ENCODE data around the gene LY6G6F. TPM values are rescaled to one million over a fixed set of nuclear protein-coding genes. Genes with fewer than 3 reads are reported as not detected.

LY6G6F gene
- total RNA-seq, 2 donors from 2014 or later: not detected

DNA sequence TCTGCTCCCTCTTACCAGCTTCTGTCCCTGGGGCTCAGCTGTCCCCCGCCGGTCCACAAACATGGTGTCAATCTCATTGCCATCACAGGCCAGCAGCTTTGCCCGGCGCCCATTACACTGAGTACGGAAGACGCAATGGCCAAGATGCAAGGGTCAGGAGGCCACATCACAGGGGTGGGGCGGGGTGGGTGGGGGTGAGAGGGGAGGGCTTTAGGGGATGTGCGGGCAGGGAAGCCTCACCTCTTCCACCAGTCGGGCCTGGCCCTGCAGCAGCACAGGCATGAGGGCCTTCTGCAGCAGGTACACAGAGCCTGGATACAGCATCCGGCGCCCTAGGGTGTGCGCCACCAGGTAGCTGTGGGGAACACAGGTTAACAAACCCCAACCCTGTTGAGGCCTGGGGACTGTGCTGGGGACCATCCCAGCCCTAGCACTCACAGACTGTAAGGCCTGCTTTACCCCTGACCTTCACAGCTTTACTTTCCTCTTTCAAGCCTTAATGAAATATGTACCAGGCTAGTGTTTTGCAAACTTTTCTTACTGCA lies 15.0 kb upstream of the LY6G6F start:
- H3K27me3 ChIP-seq (replicated peaks; ENCODE audit: insufficient read depth): no peaks in the 10 kb centered on the region
- no peak overlapping the region for H3K4me3 ChIP-seq
- peaks cover 74% of the 10 kb centered on the region for H3K36me3 ChIP-seq
- no peak for ATAC-seq (ENCODE audit: insufficient number of reproducible peaks, low FRiP score, low read depth)
- no peak for DNase-seq (ENCODE audit: low spot score)
- no peaks in the 10 kb centered on the region for H3K9me3 ChIP-seq
- H3K27ac ChIP-seq: no peak overlapping the region
- no peaks in the 10 kb centered on the region for H3K4me1 ChIP-seq (ENCODE audit: control insufficient read depth in 1 of 2, low read depth in 2 of 2)
- TF ChIP-seq, protein P1, sequence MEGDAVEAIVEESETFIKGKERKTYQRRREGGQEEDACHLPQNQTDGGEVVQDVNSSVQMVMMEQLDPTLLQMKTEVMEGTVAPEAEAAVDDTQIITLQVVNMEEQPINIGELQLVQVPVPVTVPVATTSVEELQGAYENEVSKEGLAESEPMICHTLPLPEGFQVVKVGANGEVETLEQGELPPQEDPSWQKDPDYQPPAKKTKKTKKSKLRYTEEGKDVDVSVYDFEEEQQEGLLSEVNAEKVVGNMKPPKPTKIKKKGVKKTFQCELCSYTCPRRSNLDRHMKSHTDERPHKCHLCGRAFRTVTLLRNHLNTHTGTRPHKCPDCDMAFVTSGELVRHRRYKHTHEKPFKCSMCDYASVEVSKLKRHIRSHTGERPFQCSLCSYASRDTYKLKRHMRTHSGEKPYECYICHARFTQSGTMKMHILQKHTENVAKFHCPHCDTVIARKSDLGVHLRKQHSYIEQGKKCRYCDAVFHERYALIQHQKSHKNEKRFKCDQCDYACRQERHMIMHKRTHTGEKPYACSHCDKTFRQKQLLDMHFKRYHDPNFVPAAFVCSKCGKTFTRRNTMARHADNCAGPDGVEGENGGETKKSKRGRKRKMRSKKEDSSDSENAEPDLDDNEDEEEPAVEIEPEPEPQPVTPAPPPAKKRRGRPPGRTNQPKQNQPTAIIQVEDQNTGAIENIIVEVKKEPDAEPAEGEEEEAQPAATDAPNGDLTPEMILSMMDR (IDR thresholded peaks at IDR 0.05): no peak

DNA sequence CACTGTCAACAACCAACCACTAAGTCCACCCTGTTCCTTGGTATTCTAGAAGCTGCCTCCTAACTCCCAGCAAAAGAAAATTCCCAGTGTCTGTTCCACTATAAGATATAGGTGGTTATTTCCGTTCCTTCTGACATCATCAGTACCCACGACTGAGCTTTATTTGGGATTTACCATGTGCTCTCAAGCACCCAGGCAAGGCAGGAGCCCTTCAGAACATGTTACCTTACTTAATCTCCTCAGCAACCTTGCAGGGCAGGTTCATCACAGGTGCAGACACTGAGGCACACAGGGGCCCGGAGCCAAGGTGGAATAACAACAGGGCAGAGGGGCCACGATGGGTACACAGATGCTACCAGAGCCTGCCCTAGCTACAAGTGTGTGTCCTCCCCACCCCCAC lies 14.3 kb upstream of the LY6G6F start:
- H3K36me3 ChIP-seq: peaks cover 68% of the 10 kb centered on the region
- no peaks in the 10 kb centered on the region for H3K27me3 ChIP-seq (replicated peaks; ENCODE audit: insufficient read depth)
- no peak for ATAC-seq (ENCODE audit: insufficient number of reproducible peaks, low FRiP score, low read depth)
- no peak overlapping the region for H3K27ac ChIP-seq
- no peaks in the 10 kb centered on the region for H3K9me3 ChIP-seq
- no peaks in the 10 kb centered on the region for H3K4me1 ChIP-seq (ENCODE audit: control insufficient read depth in 1 of 2, low read depth in 2 of 2)
- TF ChIP-seq, protein P1 (IDR thresholded peaks at IDR 0.05): no peak
- no peak for DNase-seq (ENCODE audit: low spot score)
- no peak overlapping the region for H3K4me3 ChIP-seq

DNA sequence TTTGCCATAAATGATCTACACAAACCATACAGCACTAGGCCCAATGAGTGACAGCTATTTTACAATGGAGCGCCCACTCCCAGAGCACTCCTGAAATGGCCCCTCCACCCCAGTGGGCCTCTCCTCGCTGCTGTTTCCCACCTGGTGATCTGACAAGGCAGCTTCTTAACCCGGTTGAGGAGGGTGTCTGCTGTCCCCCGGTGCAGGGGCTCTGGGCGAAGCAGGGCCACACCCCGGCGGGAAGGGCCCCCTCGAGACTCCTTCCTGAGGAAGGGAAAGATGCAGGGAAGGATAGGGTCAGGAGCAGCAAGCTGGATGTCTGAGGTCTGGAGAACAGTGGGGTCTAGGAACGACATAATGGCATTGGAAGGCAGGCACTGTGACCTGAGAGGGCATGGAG lies 13.8 kb upstream of the LY6G6F start:
- Histone ChIP-seq H3K27me3 (replicated peaks; ENCODE audit: insufficient read depth) (no peaks in the 10 kb centered on the region), H3K9me3 (no peaks in the 10 kb centered on the region), H3K4me3 (no peak overlapping the region), H3K27ac (no peak overlapping the region), H3K4me1 (ENCODE audit: control insufficient read depth in 1 of 2, low read depth in 2 of 2) (no peaks in the 10 kb centered on the region), H3K36me3 (peaks cover 66% of the 10 kb centered on the region)
- TF ChIP-seq, protein P1 (IDR thresholded peaks at IDR 0.05): no peak
- DNase-seq (ENCODE audit: low spot score) (no peak), ATAC-seq (ENCODE audit: insufficient number of reproducible peaks, low FRiP score, low read depth) (no peak)

DNA sequence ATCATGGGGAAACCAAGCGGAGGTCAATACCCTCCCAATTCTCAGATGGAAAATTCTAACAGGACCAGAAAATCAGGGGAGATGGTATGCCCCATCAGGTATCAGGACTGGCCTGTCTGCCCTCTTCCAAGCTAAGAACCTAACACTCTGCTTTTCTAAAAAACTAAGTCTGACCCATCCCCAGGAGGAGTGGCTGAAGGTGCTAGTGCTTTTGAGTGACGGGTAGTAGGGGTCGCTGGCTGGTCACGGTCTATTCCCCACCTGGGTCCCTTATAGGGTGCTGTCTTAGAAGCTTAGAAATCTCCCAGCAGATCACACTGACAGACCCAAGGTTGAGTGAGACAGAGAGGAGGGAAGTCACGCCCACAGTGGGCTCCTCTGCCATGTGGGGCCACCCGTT lies 13.1 kb upstream of the LY6G6F start:
- no peaks in the 10 kb centered on the region for H3K9me3 ChIP-seq
- ATAC-seq (ENCODE audit: insufficient number of reproducible peaks, low FRiP score, low read depth) (no peak), DNase-seq (ENCODE audit: low spot score) (no peak)
- TF ChIP-seq, protein P1 (IDR thresholded peaks at IDR 0.05): no peak
- H3K4me3 ChIP-seq: no peak overlapping the region
- H3K4me1 ChIP-seq (ENCODE audit: control insufficient read depth in 1 of 2, low read depth in 2 of 2): no peaks in the 10 kb centered on the region
- H3K27me3 ChIP-seq (replicated peaks; ENCODE audit: insufficient read depth): no peaks in the 10 kb centered on the region
- no peak overlapping the region for H3K27ac ChIP-seq
- H3K36me3 ChIP-seq: peaks cover 59% of the 10 kb centered on the region

DNA sequence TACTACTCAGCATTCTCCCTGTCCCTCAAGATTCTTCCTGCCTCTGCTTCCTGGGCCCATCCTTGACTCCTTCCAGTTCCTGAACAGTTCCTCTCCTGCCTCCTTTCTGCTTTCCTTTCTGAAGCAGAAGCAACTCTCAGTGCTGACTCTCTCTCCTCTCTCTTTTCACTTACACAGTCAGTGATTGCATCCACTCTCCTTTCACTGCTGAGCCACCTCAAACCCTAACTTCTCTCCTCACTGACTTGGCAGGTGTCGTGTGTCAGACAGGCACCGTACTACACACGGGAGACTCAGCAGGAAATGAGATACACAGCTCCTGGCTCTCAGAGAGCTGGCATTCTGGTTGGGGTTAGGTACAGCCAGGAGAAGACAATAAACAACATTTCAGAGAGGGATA lies 9.1 kb upstream of the LY6G6F start:
- no peak overlapping the region for H3K4me3 ChIP-seq
- H3K36me3 ChIP-seq: peaks cover 34% of the 10 kb centered on the region
- peaks cover 10 to 17% of the 10 kb centered on the region in 2 donors for H3K4me1 ChIP-seq (ENCODE audit: control insufficient read depth in 1 of 2, low read depth in 2 of 2)
- H3K27ac ChIP-seq: no peak overlapping the region
- H3K9me3 ChIP-seq: no peaks in the 10 kb centered on the region
- TF ChIP-seq, protein P1 (IDR thresholded peaks at IDR 0.05): no peak
- DNase-seq (ENCODE audit: low spot score) (no peak), ATAC-seq (ENCODE audit: insufficient number of reproducible peaks, low FRiP score, low read depth) (no peak)
- no peaks in the 10 kb centered on the region for H3K27me3 ChIP-seq (replicated peaks; ENCODE audit: insufficient read depth)
